GM18951 (cell line): ENCODE data around the gene RHOJ.
"Not testable (repeated sequence)": the region's sequence is repeated elsewhere in the genome, so short reads cannot be mapped to it uniquely, and the experiment has no call there.

Experiments used
- POLR2A ChIP-seq: IDR thresholded peaks from 4 replicates; pipeline ENCODE4 v1.6.1; 2011; ENCODE audit warnings: mild to moderate bottlenecking; ENCODE audit not compliant: insufficient read length, insufficient read depth; ENCODE audit errors: extremely low read depth
- in situ Hi-C: fragments of 300-500 bp; cut with MboI; formaldehyde crosslinking; loops from one replicate; pipeline ENCODE4 v1.12.0; 2022; ENCODE audit warnings: low sequenced_read_pairs, mixed read lengths, inconsistent platforms; ENCODE audit not compliant: unreplicated experiment

The RHOJ gene

DNA sequence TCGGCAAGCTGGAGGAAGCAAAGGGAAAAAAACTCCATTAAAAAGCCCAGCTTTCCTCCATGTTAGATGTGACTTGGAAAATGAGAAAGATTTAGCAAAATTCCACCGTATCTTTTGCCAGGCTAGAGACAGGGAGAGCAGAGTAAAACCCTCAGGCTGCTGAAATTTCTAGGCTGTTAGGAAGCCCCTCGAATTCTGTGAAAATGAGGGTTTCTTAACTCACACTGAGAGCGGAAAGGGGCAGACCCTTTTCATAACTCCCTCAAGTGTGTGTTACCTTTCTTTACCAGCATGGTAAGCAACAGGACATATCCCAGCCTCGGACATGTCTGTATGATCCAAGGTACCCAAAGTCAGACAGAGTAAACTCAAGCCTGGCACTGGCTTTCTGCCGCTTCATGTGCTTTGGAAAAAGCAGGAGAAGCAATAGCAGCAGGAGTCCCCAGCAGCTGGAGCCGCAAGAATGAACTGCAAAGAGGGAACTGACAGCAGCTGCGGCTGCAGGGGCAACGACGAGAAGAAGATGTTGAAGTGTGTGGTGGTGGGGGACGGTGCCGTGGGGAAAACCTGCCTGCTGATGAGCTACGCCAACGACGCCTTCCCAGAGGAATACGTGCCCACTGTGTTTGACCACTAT, at the start of gene RHOJ:
TSS of gene RHOJ (plus strand) at position 37 of the 637 bp plus-strand sequence. CDS start at position 464, 427 bp downstream.
- in situ Hi-C loops = no loop called here
- no peak for TF ChIP-seq POLR2A

GRCh38 chr14:63155511-63156185, 48.6 kb upstream of the RHOJ start:
- TF ChIP-seq POLR2A = no peak
- in situ Hi-C loops = no loop called here

GRCh38 chr14:63157195-63157594, 47.0 kb upstream of the RHOJ start:
- TF ChIP-seq POLR2A = no peak
- in situ Hi-C loops = no loop called here

DNA sequence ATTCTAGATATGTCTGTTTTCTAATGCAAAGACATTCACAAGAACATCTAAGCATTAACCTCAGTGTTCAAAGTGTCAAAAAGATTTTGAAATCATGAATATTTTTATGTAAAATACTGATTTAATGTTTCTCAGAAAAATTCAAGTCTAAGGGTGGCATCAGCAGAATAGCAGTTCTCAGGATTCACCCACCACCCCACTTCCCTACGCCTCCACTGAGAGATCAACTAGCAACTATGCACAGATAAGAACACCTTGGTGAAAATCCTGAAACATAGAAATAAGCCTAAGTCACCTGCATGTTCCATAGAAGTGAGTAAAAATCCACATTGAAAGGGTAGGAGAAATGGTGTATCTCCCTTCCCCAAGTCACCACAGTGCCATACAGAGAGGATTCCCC, 40.9 kb upstream of the RHOJ start:
- in situ Hi-C loops = no loop called here
- TF ChIP-seq POLR2A = no peak

DNA sequence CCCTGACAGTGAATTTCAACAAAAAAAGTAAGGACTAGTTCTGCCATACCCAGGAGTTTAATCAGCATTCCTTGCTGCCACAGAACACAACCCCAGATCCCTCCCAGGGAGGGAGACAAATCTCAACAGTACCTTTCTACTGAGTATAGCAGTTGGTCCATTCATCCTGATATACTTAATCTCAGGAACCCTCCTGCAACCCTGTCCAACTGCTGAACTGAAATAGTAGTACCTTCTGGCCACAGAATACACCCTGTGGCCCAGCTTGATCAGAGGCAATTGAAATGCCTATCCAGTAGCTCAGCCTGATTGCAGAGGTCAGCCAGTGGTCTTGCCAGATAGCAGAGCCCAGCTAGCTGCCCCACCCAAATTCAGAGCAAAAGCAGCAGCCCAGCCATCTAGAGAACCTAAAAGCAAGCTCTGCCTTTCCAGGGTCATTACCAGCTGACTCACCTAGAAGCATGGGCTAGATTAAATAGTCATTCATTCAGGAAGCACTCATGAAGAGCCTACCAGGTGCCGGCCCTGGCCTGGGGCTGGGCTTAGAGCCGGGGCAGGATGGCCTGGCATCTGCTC, 40.0 kb upstream of the RHOJ start:
- TF ChIP-seq POLR2A = no peak
- in situ Hi-C loops = no loop called here

DNA sequence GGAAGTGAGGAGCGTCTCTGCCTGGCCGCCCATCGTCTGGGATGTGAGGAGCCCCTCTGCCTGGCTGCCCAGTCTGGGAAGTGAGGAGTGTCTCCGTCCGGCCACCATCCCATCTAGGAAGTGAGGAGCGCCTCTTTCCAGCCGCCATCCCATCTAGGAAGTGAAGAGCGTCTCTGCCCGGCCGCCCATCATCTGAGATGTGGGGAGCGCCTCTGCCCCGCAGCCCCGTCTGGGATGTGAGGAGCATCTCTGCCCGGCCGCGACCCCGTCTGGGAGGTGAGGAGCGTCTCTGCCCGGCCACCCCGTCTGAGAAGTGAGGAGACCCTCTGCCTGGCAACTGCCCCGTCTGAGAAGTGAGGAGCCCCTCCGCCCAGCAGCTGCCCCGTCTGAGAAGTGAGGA, 39.0 kb upstream of the RHOJ start:
- in situ Hi-C loops = not testable (repeated sequence)

- TF ChIP-seq POLR2A = no peak
- in situ Hi-C loops = no loop called here
Observed at GRCh38 chr14:63167044-63167443, 37.2 kb upstream of the RHOJ start.

DNA sequence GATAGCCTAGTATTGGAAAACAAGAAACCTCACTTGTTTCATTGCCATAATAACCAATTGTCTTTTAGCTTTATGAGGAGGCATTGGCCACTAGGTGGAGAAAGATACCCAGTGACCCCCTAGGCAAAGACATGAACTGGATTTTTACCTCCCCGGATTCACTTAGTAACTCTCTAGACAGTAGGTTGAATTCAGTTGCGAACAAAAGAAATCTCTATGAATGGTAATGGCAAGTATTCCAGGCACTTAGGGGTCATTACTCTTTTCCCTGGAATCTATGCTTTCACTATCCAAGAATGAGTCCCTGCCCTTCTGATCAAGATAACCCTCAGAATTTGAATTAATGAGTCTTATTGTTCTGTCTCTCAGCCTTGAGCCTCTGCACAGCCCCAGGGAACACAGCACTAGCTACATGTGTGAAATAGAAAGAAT, 29.5 kb upstream of the RHOJ start:
- in situ Hi-C loops = no loop called here
- no peak for TF ChIP-seq POLR2A

GRCh38 chr14:63175531-63175930, 28.7 kb upstream of the RHOJ start:
- in situ Hi-C loops = no loop called here
- no peak for TF ChIP-seq POLR2A

- in situ Hi-C loops = no loop called here
- no peak for TF ChIP-seq POLR2A
Observed at GRCh38 chr14:63178912-63179311, 25.3 kb upstream of the RHOJ start.

GRCh38 chr14:63179383-63179782, 24.9 kb upstream of the RHOJ start:
- no peak for TF ChIP-seq POLR2A
- in situ Hi-C loops = no loop called here

DNA sequence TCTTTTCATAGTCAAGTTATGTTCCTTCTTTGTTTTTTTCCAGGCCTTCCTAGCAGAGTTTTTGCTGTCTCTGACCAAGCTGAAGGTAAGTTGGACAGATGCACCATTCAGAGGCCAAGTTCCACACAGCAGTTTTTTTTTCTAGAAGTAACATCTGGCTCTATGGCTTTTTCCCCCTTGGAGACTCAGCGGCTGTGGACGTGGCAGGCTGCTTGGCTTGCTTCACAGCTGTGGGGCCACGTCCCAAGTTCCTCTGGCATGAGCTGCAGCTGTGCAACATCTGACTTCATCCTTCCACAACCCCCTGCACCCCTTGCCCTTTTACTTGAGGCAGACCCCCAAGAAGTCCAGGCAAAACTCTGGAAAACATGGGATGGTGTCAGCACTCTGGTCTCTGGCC, 24.2 kb upstream of the RHOJ start:
- in situ Hi-C loops = no loop called here
- no peak for TF ChIP-seq POLR2A

- in situ Hi-C loops = no loop called here
- no peak for TF ChIP-seq POLR2A
Observed at GRCh38 chr14:63182968-63183367, 21.3 kb upstream of the RHOJ start.

DNA sequence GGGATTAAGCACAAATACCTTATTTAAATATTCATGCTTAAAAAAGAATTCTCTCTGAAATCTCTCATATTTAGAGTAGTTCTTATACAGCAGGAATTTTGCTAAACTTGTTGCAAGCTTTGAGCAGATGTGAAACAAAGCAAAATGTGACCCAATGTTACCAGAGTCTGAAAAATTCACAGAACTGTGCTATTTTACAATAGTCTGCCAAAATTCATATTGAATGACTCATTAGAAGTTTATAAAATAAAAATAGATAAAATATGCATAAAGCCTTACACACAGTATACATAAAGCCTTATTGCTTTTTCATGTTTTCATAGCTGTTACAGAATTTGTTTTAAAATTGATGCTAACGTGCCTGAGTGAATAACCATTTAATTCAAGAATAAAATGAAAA, 17.8 kb upstream of the RHOJ start:
- in situ Hi-C loops = no loop called here
- TF ChIP-seq POLR2A = no peak

- no peak for TF ChIP-seq POLR2A
- in situ Hi-C loops = no loop called here
Observed at GRCh38 chr14:63191211-63191610, 13.0 kb upstream of the RHOJ start.

DNA sequence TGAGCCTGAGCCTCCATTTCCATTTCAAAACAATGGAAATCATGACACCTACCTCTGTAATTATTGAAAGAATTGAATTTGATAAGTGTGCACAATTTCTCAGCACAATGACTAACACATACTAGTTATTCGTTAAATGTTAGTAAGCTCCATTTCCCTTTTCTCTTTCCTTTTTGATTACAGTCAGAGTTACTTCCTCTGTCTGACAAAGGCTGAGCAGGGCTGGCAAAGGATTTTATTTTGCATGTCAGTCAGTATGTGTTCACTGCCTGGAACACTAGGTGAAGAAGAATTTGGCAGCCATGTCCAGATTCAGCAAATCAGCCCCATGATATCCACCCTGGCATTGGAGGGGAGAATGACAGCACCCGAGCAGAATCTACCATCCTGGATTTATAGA, 12.2 kb upstream of the RHOJ start:
- no peak for TF ChIP-seq POLR2A
- in situ Hi-C loops = no loop called here
